ENCODE data around the gene ZNF662.

GRCh38 chr3:42934910-42935309, 29.0 kb downstream of the ZNF662 start:
- TF ChIP-seq, protein P1, sequence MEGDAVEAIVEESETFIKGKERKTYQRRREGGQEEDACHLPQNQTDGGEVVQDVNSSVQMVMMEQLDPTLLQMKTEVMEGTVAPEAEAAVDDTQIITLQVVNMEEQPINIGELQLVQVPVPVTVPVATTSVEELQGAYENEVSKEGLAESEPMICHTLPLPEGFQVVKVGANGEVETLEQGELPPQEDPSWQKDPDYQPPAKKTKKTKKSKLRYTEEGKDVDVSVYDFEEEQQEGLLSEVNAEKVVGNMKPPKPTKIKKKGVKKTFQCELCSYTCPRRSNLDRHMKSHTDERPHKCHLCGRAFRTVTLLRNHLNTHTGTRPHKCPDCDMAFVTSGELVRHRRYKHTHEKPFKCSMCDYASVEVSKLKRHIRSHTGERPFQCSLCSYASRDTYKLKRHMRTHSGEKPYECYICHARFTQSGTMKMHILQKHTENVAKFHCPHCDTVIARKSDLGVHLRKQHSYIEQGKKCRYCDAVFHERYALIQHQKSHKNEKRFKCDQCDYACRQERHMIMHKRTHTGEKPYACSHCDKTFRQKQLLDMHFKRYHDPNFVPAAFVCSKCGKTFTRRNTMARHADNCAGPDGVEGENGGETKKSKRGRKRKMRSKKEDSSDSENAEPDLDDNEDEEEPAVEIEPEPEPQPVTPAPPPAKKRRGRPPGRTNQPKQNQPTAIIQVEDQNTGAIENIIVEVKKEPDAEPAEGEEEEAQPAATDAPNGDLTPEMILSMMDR (conservative IDR thresholded peaks at IDR 0.05; ENCODE audit: low read length) = no peak
- no peak for TF ChIP-seq EZH2phosphoT487 (IDR thresholded peaks at IDR 0.05; ENCODE audit: borderline replicate concordance, low read depth, low read length)

Measured in OCI-LY7 (cell line).